Activated CD4-positive, alpha-beta T cell treated with anti-CD3 and anti-CD28 coated beads for 36 hours (primary cell): ENCODE measurements around the gene PCP4. TPM values are rescaled to one million over a fixed set of nuclear protein-coding genes. Genes with fewer than 3 reads are reported as not detected.

Source experiments
- ATAC-seq: fragments of 200-7000 bp; cut with Tn5 transposase; one replicate; pipeline ENCODE4 v1.10.0; 2021; ENCODE audit warnings: mild to moderate bottlenecking, moderate library complexity
- CTCF ChIA-PET: fragments of 350-600 bp; sonication (Branson Sonifier 250); formaldehyde crosslinking; loops from one replicate; lab custom pipeline; 2021; ENCODE audit warnings: antibody characterized with exemption; lab: Charles Lee
- POLR2A ChIA-PET: fragments of 350-600 bp; sonication (Branson Sonifier 250); formaldehyde crosslinking; loops from one replicate; lab custom pipeline; 2021; ENCODE audit warnings: antibody characterized with exemption, inconsistent platforms; lab: Charles Lee
- DNase-seq: peaks from one replicate; pipeline ENCODE4 v3.0.0-alpha.2; 2020
- H3K27ac Mint-ChIP-seq: one replicate; pipeline ENCODE4 v1.8.0; 2021; ENCODE audit warnings: mixed read lengths
- H3K27me3 Mint-ChIP-seq: one replicate; pipeline ENCODE4 v1.8.0; 2021; ENCODE audit warnings: mixed read lengths
- H3K36me3 Mint-ChIP-seq: one replicate; pipeline ENCODE4 v1.8.0; 2021; ENCODE audit warnings: low read depth, mixed read lengths
- H3K4me1 Mint-ChIP-seq: one replicate; pipeline ENCODE4 v1.8.0; 2021; ENCODE audit warnings: mixed read lengths
- H3K4me3 Mint-ChIP-seq: one replicate; pipeline ENCODE4 v1.8.0; 2021; ENCODE audit warnings: mild to moderate bottlenecking, moderate library complexity, mixed read lengths
- H3K9me3 Mint-ChIP-seq: one replicate; pipeline ENCODE4 v1.8.0; 2021; ENCODE audit warnings: low read depth, mixed read lengths
- intact Hi-C, 2 experiments: fragments of 100-400 bp; cut with DNase I in 1 of 2; cut with micrococcal nuclease in 1 of 2; formaldehyde crosslinking; loops; one replicate each; pipeline versions ENCODE4 v1.14.2 to v1.15.1; 2022 to 2024; cut with DNase I, micrococcal nuclease
- total RNA-seq, 2 experiments: library from RNA; stranded (reverse); gene quantifications; one replicate each; pipeline ENCODE4 v1.2.3, GENCODE V29; 2021

PCP4 gene
- total RNA-seq, 2 experiments from 2014 or later, result not detected

GRCh38 chr21:39847877-39848276 lies 19.4 kb upstream of the PCP4 start:
- no peak overlapping the region for H3K27ac Mint-ChIP-seq
- DNase-seq (no peak), ATAC-seq (no peak)
- H3K9me3 Mint-ChIP-seq, result no peaks in the 10 kb centered on the region
- ChIA-PET CTCF (no interaction called here), POLR2A (no interaction called here)
- intact Hi-C loops, result no loop called here
- no peaks in the 10 kb centered on the region for H3K36me3 Mint-ChIP-seq
- H3K27me3 Mint-ChIP-seq, result no peaks in the 10 kb centered on the region
- no peak overlapping the region for H3K4me3 Mint-ChIP-seq
- no peaks in the 10 kb centered on the region for H3K4me1 Mint-ChIP-seq

DNA sequence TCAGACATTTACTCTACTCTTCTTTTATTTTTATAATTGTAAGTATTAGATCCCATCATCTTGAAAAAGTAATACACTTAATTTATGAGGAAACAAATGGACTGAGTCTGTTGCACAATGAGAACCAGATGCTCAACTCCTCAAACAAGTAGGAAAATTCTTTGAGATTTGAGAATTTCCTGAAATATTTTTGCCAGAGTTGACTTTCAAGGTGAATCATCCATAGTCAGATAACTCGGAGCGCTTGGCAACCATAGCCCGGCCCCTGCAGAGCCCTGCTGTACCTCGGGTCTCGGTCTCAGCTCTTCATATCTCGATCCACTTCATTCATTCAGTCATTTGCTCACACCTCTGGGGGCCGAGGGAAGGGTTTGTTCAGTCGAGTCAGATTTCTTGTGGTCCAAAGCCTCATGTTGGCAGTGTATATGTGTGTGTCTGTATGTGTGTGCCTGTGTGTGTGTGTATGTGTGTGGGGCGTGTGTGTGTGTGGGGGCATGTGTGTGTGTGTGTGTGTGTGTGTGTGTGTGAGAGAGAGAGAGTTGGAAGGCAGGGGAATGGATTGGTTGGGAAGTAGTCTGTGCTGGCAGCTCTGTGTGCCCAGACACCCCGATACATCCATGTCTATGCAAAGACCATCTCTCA lies 18.1 kb upstream of the PCP4 start:
- ATAC-seq (no peak), DNase-seq (no peak)
- Mint-ChIP-seq H3K36me3 (no peaks in the 10 kb centered on the region), H3K9me3 (no peaks in the 10 kb centered on the region), H3K4me1 (no peaks in the 10 kb centered on the region), H3K4me3 (no peak overlapping the region), H3K27me3 (no peaks in the 10 kb centered on the region), H3K27ac (no peak overlapping the region)
- ChIA-PET POLR2A (no interaction called here), CTCF (no interaction called here)
- intact Hi-C loops, result no loop called here

- POLR2A ChIA-PET, result no interaction called here
- CTCF ChIA-PET, result no interaction called here
- DNase-seq (no peak), ATAC-seq (no peak)
- Mint-ChIP-seq H3K4me1 (no peaks in the 10 kb centered on the region), H3K9me3 (no peaks in the 10 kb centered on the region), H3K36me3 (no peaks in the 10 kb centered on the region), H3K4me3 (no peak overlapping the region), H3K27me3 (no peaks in the 10 kb centered on the region), H3K27ac (no peak overlapping the region)
- intact Hi-C loops, result no loop called here
These were observed 16.9 kb upstream of the PCP4 start for GRCh38 chr21:39850333-39850732.

DNA sequence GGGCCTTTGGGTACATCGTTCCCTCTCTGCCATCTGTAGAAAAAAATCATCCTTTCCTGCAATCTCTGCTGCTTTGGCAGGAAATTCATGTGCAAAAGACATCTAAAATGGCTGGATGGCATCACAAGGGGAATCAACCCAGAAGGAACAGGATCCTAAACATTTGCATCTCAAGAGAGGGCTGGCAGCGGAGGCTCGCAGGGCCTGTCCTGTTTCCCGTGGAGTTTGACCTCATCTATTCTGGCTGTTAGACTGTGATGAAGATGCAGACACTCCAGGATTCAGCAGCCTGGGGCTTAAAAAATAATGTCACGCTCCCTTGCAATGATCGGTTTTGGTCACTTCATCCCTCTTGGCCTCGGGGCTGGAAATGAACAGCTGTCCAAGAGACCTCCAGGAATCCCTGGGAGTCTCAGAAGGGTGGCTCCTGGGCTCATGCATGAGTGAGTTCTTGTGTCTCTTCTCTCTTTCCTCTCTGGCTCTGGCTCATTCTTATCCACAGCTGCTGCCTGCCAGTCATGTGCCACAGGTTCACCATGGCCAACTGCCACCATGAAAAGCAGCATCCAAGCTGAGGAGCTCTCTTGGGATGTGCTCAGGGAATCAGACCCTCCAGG lies 16.1 kb upstream of the PCP4 start:
- Mint-ChIP-seq H3K4me1 (no peaks in the 10 kb centered on the region), H3K36me3 (no peaks in the 10 kb centered on the region), H3K27me3 (no peaks in the 10 kb centered on the region), H3K9me3 (no peaks in the 10 kb centered on the region), H3K27ac (no peak overlapping the region), H3K4me3 (no peak overlapping the region)
- intact Hi-C loops, result no loop called here
- CTCF ChIA-PET, result interaction anchor here (0.8 kb wide), 1 partner anchor 16 kb away, joined by 3 read pairs; the partner anchor contains the start of gene PCP4
- POLR2A ChIA-PET, result no interaction called here
- ATAC-seq (no peak), DNase-seq (no peak)

- intact Hi-C loops, result no loop called here
- Mint-ChIP-seq H3K9me3 (no peaks in the 10 kb centered on the region), H3K4me3 (no peak overlapping the region), H3K36me3 (no peaks in the 10 kb centered on the region), H3K4me1 (no peaks in the 10 kb centered on the region), H3K27me3 (no peaks in the 10 kb centered on the region), H3K27ac (no peak overlapping the region)
- no peak for DNase-seq
- CTCF ChIA-PET, result no interaction called here
- no peak for ATAC-seq
- POLR2A ChIA-PET, result no interaction called here
These were observed 15.1 kb upstream of the PCP4 start for GRCh38 chr21:39852021-39852721.

GRCh38 chr21:39852726-39853500 lies 14.3 kb upstream of the PCP4 start:
- CTCF ChIA-PET, result interaction anchor here (1.0 kb wide), 1 partner anchor 268 kb away, joined by 4 read pairs; no protein-coding TSS in a partner anchor
- Mint-ChIP-seq H3K36me3 (no peaks in the 10 kb centered on the region), H3K27me3 (no peaks in the 10 kb centered on the region), H3K9me3 (no peaks in the 10 kb centered on the region), H3K27ac (no peak overlapping the region), H3K4me3 (no peak overlapping the region), H3K4me1 (no peaks in the 10 kb centered on the region)
- POLR2A ChIA-PET, result no interaction called here
- no peak for DNase-seq
- no peak for ATAC-seq
- intact Hi-C loops, result no loop called here

DNA sequence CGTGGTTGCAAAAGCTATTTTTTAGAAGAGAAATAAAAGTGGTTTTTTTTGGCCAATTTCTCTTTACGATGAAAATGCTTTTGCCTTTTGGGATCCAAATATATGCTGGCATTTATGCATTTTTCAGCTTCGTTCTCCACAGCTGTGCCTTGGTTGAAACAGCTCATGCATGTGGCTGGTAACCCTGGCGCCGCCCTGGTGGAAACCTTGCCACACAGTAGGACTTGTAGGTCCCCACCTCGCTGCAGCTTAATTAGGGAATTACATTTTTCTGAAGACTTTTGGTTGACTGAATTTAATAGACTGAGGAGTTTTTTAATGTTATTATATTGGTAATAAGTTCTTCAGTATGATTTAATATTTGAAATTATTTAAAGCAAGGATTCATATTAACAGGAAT lies 12.7 kb upstream of the PCP4 start:
- Mint-ChIP-seq H3K9me3 (peaks cover 4% of the 10 kb centered on the region), H3K4me3 (no peak overlapping the region), H3K4me1 (no peaks in the 10 kb centered on the region), H3K36me3 (no peaks in the 10 kb centered on the region), H3K27me3 (no peaks in the 10 kb centered on the region), H3K27ac (no peak overlapping the region)
- CTCF ChIA-PET, result no interaction called here
- ATAC-seq (no peak), DNase-seq (no peak)
- POLR2A ChIA-PET, result no interaction called here
- intact Hi-C loops, result no loop called here

- ATAC-seq (no peak), DNase-seq (no peak)
- H3K9me3 Mint-ChIP-seq, result peaks cover 4% of the 10 kb centered on the region
- no peaks in the 10 kb centered on the region for H3K4me1 Mint-ChIP-seq
- ChIA-PET POLR2A (no interaction called here), CTCF (no interaction called here)
- no peak overlapping the region for H3K27ac Mint-ChIP-seq
- no peaks in the 10 kb centered on the region for H3K27me3 Mint-ChIP-seq
- H3K36me3 Mint-ChIP-seq, result no peaks in the 10 kb centered on the region
- intact Hi-C loops, result no loop called here
- H3K4me3 Mint-ChIP-seq, result no peak overlapping the region
These were observed 11.6 kb upstream of the PCP4 start for GRCh38 chr21:39855595-39855994.

DNA sequence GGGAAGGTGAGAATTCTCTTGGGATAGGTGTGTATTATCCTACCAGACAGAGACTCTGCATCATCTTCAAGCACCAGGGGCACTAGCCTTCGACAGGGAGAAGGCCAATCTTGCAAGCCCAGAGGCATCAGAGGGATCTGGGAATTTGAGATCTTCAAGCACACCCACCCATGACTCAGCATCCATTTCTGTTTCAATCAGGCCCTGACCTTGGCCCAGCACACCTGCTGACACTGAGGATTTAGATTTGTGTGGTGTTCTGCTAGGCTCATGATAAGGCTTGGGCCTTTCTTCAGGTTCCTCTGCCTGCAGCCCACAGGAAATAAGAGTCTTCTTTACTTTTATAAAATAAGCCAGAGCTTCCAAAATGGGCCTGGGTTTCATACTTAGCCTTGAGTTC lies 6.6 kb upstream of the PCP4 start:
- ChIA-PET CTCF (no interaction called here), POLR2A (no interaction called here)
- H3K36me3 Mint-ChIP-seq, result no peaks in the 10 kb centered on the region
- intact Hi-C loops, result no loop called here
- H3K4me3 Mint-ChIP-seq, result no peak overlapping the region
- peaks cover 4% of the 10 kb centered on the region for H3K9me3 Mint-ChIP-seq
- peaks cover 2% of the 10 kb centered on the region for H3K27me3 Mint-ChIP-seq
- ATAC-seq (no peak), DNase-seq (no peak)
- no peak overlapping the region for H3K27ac Mint-ChIP-seq
- H3K4me1 Mint-ChIP-seq, result no peaks in the 10 kb centered on the region

DNA sequence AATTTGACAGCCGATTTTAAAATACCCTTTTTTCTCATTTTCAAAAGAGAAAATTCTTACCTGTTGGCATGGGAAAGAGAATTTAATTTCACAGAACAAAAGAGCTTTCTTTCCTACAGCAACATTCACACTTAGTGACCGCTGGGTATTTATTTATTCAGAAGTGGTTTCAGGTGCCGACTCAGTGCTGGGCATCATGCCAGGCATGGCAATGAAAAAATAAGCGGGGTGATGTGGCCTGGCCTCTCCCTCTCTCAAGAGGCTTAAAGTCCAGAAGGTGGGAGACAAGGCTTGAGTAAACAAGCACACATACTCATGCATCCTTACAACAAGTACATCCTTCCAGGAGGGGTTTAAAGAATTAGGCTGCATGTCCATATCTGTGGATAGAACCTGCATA lies 4.1 kb upstream of the PCP4 start:
- CTCF ChIA-PET, result no interaction called here

GRCh38 chr21:39866093-39866492 lies 1.1 kb upstream of the PCP4 start:
- ATAC-seq, result no peak
- POLR2A ChIA-PET, result no interaction called here

More for the DNA sequence above, 4.1 kb upstream of the PCP4 start:
- Mint-ChIP-seq H3K4me1 (peaks cover 4% of the 10 kb centered on the region), H3K4me3 (no peak overlapping the region), H3K27me3 (peaks cover 9% of the 10 kb centered on the region), H3K27ac (no peak overlapping the region), H3K36me3 (no peaks in the 10 kb centered on the region), H3K9me3 (peaks cover 4% of the 10 kb centered on the region)
- intact Hi-C loops, result no loop called here
- ATAC-seq, result no peak
- DNase-seq, result no peak
- POLR2A ChIA-PET, result no interaction called here

More at GRCh38 chr21:39866093-39866492, 1.1 kb upstream of the PCP4 start:
- no peak for DNase-seq
- Mint-ChIP-seq H3K4me1 (peaks cover 4% of the 10 kb centered on the region), H3K27me3 (peaks cover 9% of the 10 kb centered on the region), H3K4me3 (no peak overlapping the region), H3K9me3 (no peaks in the 10 kb centered on the region), H3K36me3 (no peaks in the 10 kb centered on the region), H3K27ac (no peak overlapping the region)
- intact Hi-C loops, result loop anchor here (2.0 kb wide), 2 partner anchors 255 to 521 kb away; no protein-coding TSS in a partner anchor
- CTCF ChIA-PET, result interaction anchor here (1.0 to 1.3 kb wide), 2 partner anchors 11 to 26 kb away, joined by 3 read pairs; no protein-coding TSS in a partner anchor
